HG02588 (cell line): ENCODE data around the gene MMD.
"Not testable (repeated sequence)": the region's sequence is repeated elsewhere in the genome, so short reads cannot be mapped to it uniquely, and the experiment has no call there.

Experiments used
- ATAC-seq: cut with Tn5 transposase; IDR thresholded peaks from one replicate; pipeline ENCODE4 v1.9.1; 2021; ENCODE audit warnings: mild to moderate bottlenecking, moderate library complexity; ENCODE audit not compliant: unreplicated experiment

The MMD gene

DNA sequence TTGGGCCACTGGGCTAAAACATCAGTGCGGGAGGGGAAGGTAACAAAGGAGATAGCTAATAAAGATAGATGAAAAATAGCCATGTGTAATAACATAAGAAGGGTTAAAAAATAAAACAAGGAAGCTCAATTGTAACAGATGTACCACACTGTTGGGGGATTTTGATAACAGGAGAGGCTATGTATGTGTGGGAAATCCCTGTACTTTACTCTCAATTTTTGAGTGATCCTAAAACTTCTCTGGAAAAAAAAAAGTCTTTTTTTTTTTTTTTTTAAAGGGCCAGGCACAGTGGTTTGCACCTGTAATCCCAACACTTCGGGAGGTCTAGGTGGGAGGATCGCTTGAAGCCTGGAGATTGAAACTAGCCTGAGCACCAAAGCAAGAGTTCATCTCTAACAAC is 1.9 kb upstream of the MMD start:
- no peak for ATAC-seq

DNA sequence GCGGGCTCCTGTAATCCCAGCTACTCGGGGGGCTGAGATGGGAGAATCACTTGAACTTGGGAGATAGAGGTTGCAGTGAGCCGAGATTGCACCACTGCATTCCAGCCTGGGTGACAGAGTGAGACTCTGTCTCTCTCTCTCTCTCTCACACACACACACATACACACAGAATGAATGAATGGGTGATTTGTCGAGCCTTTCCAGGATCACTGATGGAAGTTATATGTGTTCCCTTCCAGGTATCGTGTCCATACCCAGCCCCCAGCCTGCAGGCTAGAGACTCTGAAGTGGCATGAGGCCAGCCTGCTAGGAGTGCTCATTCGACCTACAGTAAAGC is 1.2 kb upstream of the MMD start:
- ATAC-seq: not testable (repeated sequence)

DNA sequence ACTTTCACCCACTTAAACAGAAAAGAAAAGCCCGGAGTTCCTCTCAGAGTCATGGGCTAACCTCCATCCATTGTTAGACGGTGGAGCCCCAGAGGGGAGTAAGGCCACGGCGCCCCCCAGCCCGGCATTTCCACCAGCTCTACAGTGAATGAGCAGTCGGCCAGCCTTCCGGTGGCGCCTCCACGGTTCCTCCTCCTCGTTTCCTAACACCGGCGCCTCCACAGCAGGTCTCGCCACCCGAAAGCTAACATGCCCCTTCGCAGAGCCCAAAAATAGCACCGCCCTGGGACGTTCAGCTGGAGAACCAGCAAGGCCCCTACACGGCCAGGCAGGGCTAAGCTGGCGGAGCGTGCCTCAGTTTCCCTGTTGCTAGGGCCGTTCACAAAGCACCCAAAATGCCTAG is 858 bp downstream of the MMD start:
- ATAC-seq: no peak

DNA sequence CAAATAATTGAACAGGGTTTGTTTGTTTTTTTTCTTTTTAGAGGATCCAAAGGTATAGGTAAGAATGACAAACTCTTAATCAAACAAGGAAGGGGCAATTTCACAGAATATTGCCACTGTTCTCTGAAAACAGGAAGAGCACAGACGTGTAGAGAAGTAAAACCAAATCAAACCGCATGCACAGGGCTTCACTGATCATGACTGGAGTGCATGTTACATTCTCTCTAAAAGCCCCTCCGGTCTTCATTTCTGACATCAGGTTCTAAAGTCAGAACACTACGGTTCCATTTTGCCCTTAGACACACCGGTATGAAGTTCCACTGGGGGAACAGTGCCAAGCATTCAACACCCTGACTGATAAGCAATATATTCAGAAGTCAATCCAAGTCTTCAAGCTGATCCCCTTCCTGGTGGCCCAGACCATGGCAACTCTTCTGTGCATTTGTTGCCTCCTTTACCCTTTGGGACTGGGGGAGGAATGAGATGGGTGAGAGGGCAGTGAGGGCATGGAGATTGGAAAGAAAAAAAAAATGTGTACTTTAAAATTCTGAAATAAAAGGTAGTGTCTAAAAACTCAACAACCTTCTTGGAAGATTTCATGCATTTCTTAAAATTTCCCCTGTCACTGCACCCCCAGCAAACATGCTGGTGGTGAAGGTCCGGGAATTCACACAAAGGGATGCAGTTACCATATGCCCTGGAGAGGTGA is 1.4 kb downstream of the MMD start:
- ATAC-seq: no peak

DNA sequence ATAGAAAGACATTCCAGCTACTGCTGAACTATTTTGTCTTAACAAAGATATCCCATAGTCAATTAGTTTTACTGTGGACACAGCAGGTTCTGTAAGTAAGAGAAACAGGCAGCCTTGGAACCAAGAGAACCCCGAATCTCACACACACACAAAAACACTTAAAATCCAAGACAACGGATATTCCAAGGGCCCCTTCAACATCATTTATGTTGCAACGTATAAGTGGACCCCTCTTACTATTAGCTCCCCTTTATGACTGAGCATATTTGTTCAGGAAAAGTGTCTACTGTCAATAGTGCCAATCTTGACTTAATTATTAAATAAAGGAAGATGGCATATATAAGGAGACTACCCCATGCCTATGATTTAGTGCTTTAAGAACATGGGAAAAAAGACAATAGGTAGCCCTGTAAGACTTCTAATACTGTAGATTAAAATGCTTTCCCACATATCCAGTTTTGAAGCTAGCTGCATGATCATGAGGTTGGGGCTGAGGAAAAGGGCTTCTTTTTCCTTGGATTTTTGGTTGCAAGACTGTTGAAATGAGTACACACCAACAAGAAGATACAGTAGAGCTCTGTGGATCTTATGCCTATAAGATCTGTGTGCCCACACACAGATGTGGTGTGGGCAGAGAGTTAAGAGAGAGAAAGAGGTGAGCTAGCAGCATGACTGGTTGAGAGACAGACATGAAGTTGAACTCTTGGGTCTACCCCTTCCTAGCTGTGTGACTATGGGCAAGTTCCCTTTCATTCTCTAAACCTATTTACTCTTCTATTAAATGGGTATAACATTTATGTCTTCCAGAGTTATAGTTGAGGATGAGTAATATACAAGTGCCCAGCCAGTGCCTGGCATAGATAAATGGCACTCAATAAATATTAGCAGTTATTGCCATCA is 3.0 kb downstream of the MMD start:
- no peak for ATAC-seq

DNA sequence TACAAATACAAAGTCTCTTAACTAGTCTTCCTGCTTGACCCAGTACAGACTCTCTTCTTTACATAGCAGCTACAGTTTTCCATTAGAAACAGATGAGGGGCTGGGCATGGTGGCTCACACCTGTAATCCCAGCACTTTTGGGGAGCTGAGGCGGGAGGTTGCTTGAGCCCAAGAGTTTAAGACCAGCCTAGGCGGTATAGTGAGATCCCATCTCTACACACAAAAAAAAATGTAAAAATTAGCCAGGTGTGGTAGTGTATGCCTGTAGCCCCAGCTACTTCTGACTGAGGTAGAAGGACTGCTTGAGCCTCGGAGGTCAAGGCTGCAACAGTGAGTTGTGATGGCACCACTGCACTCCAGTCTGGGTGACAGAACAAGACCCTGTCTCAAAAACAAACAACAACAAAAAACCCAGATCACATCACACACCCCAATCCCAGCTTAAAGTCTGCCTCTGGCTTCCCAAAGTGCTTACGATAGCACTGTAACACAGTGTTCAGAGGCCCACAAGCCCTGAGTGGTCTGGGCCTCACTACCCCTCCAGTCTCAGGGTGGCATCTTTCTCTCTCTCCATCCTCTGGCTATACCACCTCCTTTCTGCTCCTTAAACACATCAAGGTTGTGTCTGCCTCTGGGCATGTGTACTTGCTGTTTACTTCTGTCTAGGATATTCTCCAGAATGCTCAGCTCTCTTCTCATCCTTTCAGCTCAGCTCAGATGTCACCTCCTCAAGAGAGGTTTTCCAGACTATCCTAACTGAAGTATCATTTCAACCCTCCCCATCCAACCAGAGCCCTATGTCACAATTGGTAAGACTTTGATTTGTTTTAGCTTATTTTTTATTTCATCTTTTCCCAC is 4.0 kb downstream of the MMD start:
- no peak for ATAC-seq

DNA sequence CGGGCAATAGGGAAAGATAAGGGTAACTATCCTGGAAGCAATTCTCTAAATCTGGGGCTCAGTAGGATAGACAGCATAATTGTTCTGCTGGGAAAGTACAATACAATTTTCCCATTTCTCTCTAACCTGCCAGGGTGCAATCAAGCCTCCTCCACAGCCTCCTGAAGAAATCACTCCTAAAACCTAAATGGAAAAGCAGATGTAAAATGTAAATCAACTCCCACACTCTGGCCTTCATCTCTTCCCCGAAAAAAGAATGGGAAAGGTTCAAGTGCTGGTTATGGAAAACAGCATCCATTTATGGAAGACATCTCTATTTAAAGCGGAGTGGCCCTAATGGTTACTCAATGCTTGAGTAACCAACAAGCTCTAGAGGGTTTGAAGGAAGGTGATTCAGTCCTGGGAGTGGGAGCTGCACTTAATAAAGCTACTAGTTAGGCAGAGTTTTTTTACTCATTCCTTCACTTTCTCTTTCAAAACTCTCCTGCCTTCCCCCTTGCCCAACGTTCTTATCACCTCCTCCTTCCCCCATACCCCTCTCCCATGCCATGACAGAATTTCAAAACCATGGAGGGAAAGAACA is 5.1 kb downstream of the MMD start:
- no peak for ATAC-seq

DNA sequence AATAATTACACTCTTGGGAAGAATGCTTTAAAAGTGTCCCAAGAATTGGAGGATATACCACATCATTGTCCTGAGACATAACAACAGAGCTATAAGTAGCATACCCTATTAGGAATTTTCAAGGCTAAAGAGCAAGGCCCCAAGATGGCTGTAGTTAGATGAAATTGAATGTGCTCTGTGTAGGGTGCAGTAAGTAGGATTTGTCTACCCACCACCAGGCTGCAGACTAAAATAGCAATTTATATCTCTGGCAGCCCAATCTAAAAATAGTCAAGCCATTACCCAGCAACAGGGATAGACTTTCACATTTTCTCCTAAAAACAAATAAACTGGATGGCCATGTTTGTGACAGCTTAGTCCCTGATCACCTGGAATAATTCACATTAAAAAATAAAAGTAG is 5.6 kb downstream of the MMD start:
- ATAC-seq: no peak

DNA sequence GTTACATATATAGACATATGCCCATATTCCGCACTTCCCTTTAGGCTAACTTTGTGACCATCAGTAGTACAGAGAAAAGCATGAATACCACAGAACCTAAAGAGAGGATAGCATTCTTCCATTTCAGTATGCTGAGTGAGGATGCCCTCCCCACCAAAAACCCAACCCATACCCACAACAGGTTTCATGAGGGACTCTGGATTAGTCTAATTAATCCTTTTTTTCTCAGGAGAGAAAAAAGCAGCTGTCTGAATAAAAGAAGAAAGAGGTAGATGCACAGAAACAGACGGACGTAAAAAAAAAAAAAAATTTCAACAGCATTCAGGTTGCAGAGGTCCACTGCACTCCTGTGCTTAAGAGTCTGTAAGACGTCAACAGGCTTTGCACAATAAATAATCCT is 6.7 kb downstream of the MMD start:
- ATAC-seq: no peak

DNA sequence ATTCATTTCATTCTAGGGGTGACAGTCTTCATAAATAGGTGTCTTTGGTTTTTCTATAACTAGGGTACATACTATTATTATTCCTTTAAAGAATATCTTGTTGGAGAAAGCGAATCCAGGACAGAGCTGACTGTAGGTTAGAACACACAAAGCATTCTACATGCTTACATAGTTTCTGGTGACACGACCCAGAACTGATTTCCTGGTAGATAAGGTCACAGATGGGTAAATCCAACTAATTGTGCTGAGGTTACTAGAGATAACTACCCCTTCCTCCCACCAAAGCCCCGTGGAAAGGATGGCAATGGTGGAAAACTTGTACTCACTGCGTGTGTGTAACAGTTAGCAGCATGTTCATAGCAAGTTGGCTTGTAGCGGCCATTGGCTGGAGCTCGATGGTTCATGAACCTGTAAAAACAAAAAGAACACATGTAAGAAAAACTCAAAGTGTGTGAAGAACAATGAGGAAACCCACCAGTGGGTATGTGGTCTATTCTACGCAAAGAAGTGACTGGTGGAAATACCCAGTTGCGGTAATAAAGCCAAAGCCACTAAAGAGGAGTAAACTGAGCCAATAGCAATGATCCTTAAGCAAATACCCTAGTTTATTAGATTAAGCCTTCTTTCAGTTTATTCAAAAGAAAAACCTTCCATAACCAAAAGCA is 7.7 kb downstream of the MMD start:
- no peak for ATAC-seq

DNA sequence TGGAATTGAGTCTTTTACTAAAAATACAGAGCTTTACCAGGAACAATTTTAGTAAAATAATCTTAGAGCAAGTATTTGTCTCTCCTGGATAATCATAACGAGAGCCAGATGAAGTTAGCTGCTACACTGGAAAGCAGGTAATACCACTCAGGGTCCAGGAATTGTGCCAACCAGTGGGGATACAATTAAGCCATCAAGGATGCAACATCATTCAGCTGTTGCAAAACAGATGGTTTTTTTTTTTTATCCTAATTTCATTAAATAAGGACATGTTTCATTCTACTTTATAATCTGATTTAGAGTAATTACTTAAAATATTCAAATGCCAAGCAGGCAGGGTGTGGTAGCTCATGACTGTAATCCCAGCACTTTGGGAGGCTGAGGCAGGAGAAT is 10.2 kb downstream of the MMD start:
- no peak for ATAC-seq

DNA sequence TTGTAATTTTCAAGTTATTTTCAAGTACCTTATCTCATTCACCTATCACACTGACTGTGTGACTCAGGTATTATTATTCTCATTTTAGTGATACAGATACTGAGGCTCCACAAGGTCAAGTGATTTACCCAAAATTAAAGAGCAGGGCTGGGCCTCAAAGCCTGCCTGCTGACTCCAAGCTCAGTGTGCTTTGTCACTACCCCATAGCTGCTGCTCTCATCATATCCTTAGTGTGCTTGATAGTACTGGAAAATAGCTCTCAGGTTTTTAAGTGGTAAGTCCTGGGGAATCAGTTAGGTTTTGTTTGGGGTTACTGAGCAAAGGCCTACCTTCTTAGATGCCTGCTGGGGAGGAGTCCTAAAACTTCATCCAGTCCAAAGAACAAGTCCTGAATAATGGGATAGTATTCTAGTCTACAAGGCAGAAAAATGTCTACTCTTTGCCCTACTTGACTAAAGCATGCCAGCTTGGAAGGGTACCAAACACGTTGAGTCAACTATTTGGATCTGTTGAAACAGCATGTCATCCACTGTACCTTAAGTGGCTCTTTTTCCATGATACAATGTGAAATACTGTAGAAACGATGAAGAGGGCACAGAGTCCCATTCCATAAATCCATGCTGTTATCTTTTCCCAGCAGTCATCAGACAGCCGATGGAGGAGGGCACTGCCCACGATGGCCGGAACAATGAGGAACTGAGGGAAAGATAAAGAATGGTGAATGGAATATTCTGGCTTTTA is 10.7 kb downstream of the MMD start:
- ATAC-seq: no peak

DNA sequence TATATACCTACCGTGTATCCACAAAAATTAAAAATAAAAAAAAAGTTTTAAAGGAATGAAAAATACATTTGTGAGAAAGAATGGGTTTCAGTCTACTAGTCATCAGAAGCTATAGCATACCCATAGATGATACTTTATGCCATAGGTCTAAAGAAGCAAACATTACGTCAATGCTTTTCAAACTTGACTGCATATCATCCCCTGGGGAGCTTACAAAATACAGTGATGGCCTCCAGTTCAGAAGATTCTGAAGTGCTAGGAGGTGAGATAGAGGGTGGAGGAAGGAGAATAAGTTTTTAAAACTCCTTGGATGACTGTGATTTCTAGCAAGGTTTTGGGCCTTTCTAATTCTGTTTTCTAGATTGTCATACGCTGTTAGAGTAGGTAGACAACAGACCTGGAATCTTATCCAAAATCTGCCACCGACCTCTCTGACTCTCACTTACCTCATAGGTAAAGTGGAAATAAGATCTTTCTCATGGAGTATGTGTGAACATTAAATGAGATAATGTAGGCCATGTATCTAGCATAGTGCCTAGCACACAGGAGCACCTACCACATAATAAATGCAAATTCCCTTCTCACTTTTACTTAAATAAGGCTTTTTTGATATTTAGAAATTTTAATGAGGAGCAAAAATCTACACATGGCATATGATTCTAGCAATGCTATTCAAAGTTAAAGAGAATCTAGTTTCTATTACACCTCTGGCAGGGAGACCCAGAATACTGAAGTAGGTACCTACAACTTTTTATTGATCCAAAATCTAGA is 12.4 kb downstream of the MMD start:
- ATAC-seq: no peak

DNA sequence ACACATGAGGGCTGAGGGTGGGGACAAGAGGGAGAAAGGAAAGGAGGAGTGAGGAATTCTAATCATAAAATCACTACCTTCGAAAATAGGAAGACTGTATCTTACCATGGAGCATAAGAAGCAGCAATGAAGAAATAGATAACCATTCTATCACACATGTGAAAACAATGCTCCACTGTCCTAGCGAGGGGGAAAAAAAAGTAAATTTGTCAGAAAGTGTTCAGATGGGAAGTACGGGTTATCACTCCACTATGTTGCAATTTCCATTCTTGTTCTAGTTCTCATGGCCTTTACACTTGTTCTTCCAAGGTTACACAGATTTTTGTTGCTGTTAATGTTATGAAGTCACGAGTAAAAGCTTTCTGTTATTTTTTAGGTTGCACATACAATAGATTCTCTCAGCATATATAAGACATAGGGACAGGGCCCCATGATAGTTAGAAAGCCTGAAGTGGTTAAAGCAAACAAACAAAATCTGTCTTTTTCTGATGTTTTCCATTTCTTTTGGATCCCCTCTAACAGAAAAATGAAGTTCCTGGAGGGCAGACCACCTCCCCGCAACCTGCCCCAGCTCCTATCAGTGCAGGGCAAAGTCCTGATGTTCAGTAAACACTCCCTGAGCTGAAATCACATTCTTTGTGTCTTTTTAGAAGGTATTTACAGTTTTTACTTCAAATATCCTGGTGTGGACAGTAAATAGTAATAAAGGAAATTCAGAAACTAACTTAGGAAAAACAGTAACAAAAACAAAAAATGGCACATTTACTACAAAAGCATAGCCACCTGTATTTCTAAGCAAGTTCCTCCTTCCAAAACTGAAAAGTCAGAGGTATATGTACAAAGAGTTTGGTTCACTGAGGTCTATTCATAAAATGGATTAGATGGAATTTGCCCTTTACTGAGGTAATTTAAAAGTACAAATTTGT is 13.7 kb downstream of the MMD start:
- ATAC-seq: no peak

DNA sequence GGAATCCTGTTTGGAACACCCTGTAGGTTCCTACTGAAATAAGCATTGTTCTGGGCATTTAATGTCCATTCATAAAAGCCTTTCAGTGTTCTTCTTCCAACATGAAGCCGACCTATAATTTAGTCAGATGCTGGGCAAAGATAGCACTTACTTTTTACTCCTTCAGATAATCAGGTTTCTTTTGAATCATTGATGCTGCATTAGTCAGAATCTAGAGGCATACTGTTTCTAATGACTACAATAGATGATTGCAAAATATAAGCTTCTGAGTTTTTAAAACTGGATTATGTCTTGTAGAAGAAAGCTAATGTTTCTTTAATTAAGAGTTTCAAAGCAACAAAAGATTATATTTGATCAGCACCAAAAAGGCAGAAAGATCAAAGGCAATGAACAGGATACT is 16.0 kb downstream of the MMD start:
- no peak for ATAC-seq

DNA sequence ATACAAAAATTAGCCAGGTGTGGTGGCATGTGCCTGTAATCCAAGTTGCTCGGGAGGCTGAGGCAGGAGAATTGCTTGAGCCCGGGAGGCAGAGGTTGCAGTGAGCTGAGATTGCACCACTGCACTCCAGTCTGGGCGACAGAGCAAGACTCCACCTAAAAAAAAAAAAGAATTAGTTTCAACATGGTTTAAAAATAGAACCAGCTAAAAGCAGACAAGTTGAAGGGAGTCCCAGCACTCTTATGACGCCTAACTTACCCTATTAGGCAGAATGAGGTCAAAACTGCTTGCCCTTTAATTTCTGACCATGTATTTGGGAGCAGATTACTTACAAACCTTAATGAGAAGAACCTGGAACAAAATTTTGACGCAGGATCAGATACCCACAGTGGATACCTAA is 17.4 kb downstream of the MMD start:
- ATAC-seq: not testable (repeated sequence)

DNA sequence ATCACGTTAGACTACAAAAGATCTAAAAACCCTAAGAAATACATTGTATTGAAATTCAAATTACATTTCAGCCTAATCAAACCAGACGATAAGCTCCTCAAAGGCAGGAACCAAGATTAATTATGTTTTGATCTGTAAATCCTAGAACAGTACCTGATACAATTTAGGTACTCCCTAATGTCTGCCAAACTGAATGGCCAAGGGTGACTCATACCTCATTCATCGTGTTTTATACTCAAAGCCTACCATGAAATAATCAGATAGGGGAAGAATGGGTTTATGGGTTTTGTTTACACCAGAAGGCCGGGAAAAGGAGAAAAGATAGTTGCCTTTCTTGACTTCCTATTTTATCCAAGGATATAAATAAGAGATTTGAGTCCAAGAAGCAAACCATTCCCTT is 19.3 kb downstream of the MMD start:
- ATAC-seq: no peak

DNA sequence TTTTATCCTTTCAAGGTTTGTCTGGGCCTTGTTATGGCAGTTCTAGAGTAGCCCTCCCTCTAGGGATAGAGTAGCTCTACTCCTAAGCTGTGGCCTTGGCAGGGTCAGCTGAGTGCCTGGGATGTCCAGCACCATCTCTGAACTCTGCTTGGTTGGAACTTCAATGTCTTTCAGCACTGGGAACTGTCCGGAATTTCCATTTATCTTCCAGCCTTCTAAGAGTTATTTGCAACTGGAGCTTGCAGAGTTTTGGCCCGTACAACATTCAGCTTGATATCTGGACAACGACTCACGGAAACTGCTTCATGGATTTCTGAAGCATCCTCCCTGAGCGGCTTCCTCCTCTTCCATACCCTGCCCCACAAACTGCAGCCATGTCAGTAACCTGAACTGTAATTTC is 22.9 kb downstream of the MMD start:
- ATAC-seq: no peak
